HL-60 (cell line): ENCODE results near the gene PAPPA.

Experiments used
- DNase-seq, 2 experiments: peaks; one replicate each; pipeline ENCODE4 v3.0.0-alpha.2; 2010 to 2020; ENCODE audit warnings: low read depth in 1 of 2, low spot score in 1 of 2
- H3K27ac ChIP-seq: fragments of 250-450 bp; sonication (Bioruptor Pico); replicated peaks from 2 replicates; pipeline ENCODE4 v1.5.1; 2020; ENCODE audit warnings: mild to moderate bottlenecking, moderate library complexity
- H3K27me3 ChIP-seq: fragments of 250-450 bp; sonication (Bioruptor Pico); 2 replicates; pipeline ENCODE4 v1.5.1; 2021; ENCODE audit warnings: mild to moderate bottlenecking, moderate library complexity; ENCODE audit not compliant: insufficient read depth, poor library complexity, severe bottlenecking
- H3K4me3 ChIP-seq: replicated peaks from 2 replicates; pipeline ENCODE4 v1.5.1; 2011; ENCODE audit warnings: mild to moderate bottlenecking, control low read depth, low read length; ENCODE audit not compliant: insufficient read depth
- GABPA ChIP-seq: IDR thresholded peaks from 2 replicates; pipeline ENCODE4 v1.6.1; 2012; ENCODE audit warnings: low read depth
- POLR2AphosphoS5 ChIP-seq: IDR thresholded peaks from 2 replicates; pipeline ENCODE4 v1.6.1; 2012; ENCODE audit warnings: low read depth
- SPI1 ChIP-seq: IDR thresholded peaks from 2 replicates; pipeline ENCODE4 v1.6.1; 2012; ENCODE audit warnings: low read depth, mild to moderate bottlenecking, borderline replicate concordance
- TF ChIP-seq, protein P1 (sequence below): IDR thresholded peaks from one replicate; pipeline ENCODE4 v1.5.1; 2011; ENCODE audit warnings: low read length, control low read depth, inconsistent platforms; ENCODE audit not compliant: insufficient read depth
- TF ChIP-seq, protein P2 (sequence below): IDR thresholded peaks from 2 replicates; pipeline ENCODE4 v1.6.1; 2012; ENCODE audit warnings: low read depth; ENCODE audit not compliant: insufficient replicate concordance

PAPPA gene

DNA sequence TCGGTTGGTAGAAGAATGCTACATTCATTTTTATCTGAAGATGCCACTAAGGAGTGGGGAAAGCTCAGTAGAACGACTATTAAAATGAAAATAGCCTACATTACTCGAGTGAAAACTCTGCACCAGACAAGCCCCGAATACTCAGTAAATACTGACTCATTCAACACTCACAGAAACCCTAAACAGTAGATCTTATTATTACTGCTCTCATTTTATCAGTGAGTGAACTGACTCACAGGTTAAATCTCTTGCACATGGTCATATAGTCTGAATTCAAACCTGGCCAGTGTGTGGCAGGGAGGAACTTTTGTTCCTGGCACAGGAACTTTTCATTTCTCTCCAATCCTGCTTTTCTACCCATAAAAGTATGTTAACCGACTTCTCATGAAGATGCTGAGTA lies 9.6 kb upstream of the PAPPA start:
- no peak overlapping the region for H3K27ac ChIP-seq

DNA sequence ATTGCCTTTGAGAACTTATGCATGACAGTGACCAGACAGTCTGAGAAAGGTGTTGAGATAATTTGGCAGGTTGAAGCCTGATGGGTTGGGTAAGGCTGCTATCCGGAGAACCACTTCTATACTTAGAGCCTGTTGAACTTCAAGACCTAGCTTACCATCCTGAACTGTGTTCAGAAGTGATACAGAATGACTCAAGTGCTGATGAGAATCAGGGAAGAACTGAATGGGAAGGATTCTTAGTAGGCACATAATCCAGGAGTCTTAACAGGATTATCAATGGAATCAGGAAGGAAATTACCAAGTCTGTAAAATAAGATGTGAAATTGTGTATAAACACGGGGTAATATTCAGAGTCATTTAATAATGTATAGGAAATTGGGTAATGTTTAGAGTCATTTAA lies 9.0 kb upstream of the PAPPA start:
- H3K27me3 ChIP-seq, result no peaks in the 10 kb centered on the region
- DNase-seq, result no peak
- no peak overlapping the region for H3K4me3 ChIP-seq
- H3K27ac ChIP-seq, result no peak overlapping the region
- no peak for TF ChIP-seq POLR2AphosphoS5
- TF ChIP-seq SPI1, result no peak
- TF ChIP-seq, protein P1, sequence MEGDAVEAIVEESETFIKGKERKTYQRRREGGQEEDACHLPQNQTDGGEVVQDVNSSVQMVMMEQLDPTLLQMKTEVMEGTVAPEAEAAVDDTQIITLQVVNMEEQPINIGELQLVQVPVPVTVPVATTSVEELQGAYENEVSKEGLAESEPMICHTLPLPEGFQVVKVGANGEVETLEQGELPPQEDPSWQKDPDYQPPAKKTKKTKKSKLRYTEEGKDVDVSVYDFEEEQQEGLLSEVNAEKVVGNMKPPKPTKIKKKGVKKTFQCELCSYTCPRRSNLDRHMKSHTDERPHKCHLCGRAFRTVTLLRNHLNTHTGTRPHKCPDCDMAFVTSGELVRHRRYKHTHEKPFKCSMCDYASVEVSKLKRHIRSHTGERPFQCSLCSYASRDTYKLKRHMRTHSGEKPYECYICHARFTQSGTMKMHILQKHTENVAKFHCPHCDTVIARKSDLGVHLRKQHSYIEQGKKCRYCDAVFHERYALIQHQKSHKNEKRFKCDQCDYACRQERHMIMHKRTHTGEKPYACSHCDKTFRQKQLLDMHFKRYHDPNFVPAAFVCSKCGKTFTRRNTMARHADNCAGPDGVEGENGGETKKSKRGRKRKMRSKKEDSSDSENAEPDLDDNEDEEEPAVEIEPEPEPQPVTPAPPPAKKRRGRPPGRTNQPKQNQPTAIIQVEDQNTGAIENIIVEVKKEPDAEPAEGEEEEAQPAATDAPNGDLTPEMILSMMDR, result no peak
- TF ChIP-seq, protein P2, sequence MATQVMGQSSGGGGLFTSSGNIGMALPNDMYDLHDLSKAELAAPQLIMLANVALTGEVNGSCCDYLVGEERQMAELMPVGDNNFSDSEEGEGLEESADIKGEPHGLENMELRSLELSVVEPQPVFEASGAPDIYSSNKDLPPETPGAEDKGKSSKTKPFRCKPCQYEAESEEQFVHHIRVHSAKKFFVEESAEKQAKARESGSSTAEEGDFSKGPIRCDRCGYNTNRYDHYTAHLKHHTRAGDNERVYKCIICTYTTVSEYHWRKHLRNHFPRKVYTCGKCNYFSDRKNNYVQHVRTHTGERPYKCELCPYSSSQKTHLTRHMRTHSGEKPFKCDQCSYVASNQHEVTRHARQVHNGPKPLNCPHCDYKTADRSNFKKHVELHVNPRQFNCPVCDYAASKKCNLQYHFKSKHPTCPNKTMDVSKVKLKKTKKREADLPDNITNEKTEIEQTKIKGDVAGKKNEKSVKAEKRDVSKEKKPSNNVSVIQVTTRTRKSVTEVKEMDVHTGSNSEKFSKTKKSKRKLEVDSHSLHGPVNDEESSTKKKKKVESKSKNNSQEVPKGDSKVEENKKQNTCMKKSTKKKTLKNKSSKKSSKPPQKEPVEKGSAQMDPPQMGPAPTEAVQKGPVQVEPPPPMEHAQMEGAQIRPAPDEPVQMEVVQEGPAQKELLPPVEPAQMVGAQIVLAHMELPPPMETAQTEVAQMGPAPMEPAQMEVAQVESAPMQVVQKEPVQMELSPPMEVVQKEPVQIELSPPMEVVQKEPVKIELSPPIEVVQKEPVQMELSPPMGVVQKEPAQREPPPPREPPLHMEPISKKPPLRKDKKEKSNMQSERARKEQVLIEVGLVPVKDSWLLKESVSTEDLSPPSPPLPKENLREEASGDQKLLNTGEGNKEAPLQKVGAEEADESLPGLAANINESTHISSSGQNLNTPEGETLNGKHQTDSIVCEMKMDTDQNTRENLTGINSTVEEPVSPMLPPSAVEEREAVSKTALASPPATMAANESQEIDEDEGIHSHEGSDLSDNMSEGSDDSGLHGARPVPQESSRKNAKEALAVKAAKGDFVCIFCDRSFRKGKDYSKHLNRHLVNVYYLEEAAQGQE, result no peak
- TF ChIP-seq GABPA, result no peak

More for the DNA sequence above, 9.6 kb upstream of the PAPPA start:
- no peak for DNase-seq
- Histone ChIP-seq H3K27me3 (no peaks in the 10 kb centered on the region), H3K4me3 (no peak overlapping the region)
- TF ChIP-seq GABPA, result no peak
- no peak for TF ChIP-seq SPI1
- TF ChIP-seq, protein P2, result no peak
- TF ChIP-seq, protein P1, result no peak
- no peak for TF ChIP-seq POLR2AphosphoS5

DNA sequence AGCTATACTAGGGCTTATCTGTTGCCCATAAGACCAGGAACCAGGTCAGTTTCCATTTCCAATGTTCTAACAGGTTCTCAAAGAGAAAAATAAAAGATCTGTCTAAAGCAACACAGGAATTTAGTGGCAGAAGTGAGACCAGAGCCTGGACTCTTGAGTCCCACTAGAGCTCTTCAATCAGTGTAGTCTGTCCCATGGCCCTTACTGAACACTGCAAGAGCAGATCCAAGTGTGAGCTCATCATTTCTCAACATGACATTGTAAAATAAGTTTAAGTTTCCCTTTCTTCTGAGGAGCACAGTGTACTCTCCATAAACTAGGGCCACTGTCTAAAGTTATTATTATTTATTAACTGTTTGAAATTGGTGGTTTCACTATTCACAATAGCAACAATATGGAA lies 8.6 kb upstream of the PAPPA start:
- no peak for TF ChIP-seq SPI1
- TF ChIP-seq, protein P2, result no peak
- TF ChIP-seq POLR2AphosphoS5, result no peak
- TF ChIP-seq GABPA, result no peak
- TF ChIP-seq, protein P1, result no peak
- Histone ChIP-seq H3K27me3 (no peaks in the 10 kb centered on the region), H3K27ac (no peak overlapping the region), H3K4me3 (no peak overlapping the region)
- no peak for DNase-seq
